ENCODE results near the gene USP7. TPM values are rescaled to one million over a fixed set of nuclear protein-coding genes. Genes with fewer than 3 reads are reported as not detected.

Gene USP7
- total RNA-seq, 4 donors from 2014 or later = 67.9 to 84.7 (median 73.3) TPM

GRCh38 chr16:8962393-8963009, 1.2 kb downstream of the USP7 start:
- Histone ChIP-seq H3K4me3 (peak overlapping the region; percentile 68 to 91 (median 85)), H3K27me3 (no peaks in the 10 kb centered on the region), H3K27ac (replicated peaks in 1 of 4) (peak overlapping the region; percentile 79 to 84 (median 82)), H3K9me3 (no peaks in the 10 kb centered on the region), H3K4me1 (peaks cover 53 to 60% (median 57%) of the 10 kb centered on the region in 4 donors), H3K36me3 (no peaks in the 10 kb centered on the region)
- intact Hi-C loops (cut with DNase I) = loop anchor here (5.0 to 10.0 kb wide), 4 partner anchors 70 to 168 kb away; partner anchors contain the start of genes HAPSTR1, PMM2 and TMEM186
- no peak for TF ChIP-seq CTCF (IDR thresholded peaks at IDR 0.05)
- no peak for TF ChIP-seq POLR2A (IDR thresholded peaks at IDR 0.05; ENCODE audit: low read depth)
- TF ChIP-seq POLR2AphosphoS5 (IDR thresholded peaks at IDR 0.05) = peak in 1 of 2 donors; percentile 14
- 0% methylated on average over 8 of the region's 50 CpGs for WGBS
- no peak for DNase-seq (ENCODE audit: extremely low spot score)

- Histone ChIP-seq H3K27ac (replicated peaks in 1 of 4) (peak overlapping the region; percentile 79 to 84 (median 82)), H3K4me3 (peak overlapping the region; percentile 68 to 91 (median 85)), H3K36me3 (no peaks in the 10 kb centered on the region), H3K27me3 (no peaks in the 10 kb centered on the region), H3K9me3 (no peaks in the 10 kb centered on the region), H3K4me1 (peaks cover 59 to 66% (median 63%) of the 10 kb centered on the region in 4 donors)
- intact Hi-C loops (cut with DNase I) = loop anchor here (5.0 to 10.0 kb wide), 4 partner anchors 70 to 167 kb away; partner anchors contain the start of genes HAPSTR1, PMM2 and TMEM186
- 36% methylated on average over 15 of the region's 15 CpGs for WGBS
- TF ChIP-seq POLR2AphosphoS5 (IDR thresholded peaks at IDR 0.05) = no peak
- no peak for TF ChIP-seq EP300 (IDR thresholded peaks at IDR 0.05)
- no peak for TF ChIP-seq CTCF (IDR thresholded peaks at IDR 0.05)
- no peak for TF ChIP-seq POLR2A (IDR thresholded peaks at IDR 0.05; ENCODE audit: low read depth)
- no peak for DNase-seq (ENCODE audit: extremely low spot score)
Observed at GRCh38 chr16:8961811-8962390, 1.8 kb downstream of the USP7 start.

DNA sequence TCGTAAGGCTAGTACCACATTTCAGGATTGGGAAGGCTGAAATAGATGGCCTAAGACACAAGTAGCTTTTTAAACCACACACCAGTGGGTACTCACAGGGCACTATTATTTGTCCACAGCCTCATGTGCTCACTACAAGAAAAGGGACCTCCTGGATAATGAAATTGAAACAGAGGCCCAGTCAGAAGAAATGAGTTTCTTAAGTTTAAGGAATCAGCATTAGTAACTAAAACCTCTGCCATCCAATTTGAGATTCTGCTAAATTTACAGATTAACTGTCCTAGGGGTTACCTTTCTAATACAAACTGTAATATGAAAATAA, 3.0 kb downstream of the USP7 start:
- Histone ChIP-seq H3K36me3 (no peaks in the 10 kb centered on the region), H3K9me3 (no peaks in the 10 kb centered on the region), H3K27ac (replicated peaks in 1 of 4) (peak overlapping the region; percentile 5 to 69 (median 53)), H3K4me1 (peaks cover 71 to 78% (median 74%) of the 10 kb centered on the region in 4 donors), H3K4me3 (peak overlapping the region; percentile 2 to 25 (median 18)), H3K27me3 (no peaks in the 10 kb centered on the region)
- TF ChIP-seq POLR2A (IDR thresholded peaks at IDR 0.05; ENCODE audit: low read depth) (no peak), POLR2AphosphoS5 (IDR thresholded peaks at IDR 0.05) (no peak), EP300 (IDR thresholded peaks at IDR 0.05) (no peak), CTCF (IDR thresholded peaks at IDR 0.05) (no peak)
- 11% methylated on average over 1 of the region's 1 CpG for WGBS
- intact Hi-C loops (cut with DNase I) = loop anchor here (5.0 to 10.0 kb wide), 4 partner anchors 68 to 166 kb away; partner anchors contain the start of genes HAPSTR1, PMM2 and TMEM186
- DNase-seq (ENCODE audit: extremely low spot score) = no peak

GRCh38 chr16:8959921-8960787, 3.6 kb downstream of the USP7 start:
- no peaks in the 10 kb centered on the region for H3K27me3 ChIP-seq
- intact Hi-C loops (cut with DNase I) = loop anchor here (5.0 to 10.0 kb wide), 4 partner anchors 68 to 165 kb away; partner anchors contain the start of genes HAPSTR1, PMM2 and TMEM186
- H3K36me3 ChIP-seq = no peaks in the 10 kb centered on the region
- peak overlapping the region; percentile 14 to 69 (median 53) for H3K27ac ChIP-seq (replicated peaks in 1 of 4)
- TF ChIP-seq CTCF (IDR thresholded peaks at IDR 0.05) (no peak), POLR2AphosphoS5 (IDR thresholded peaks at IDR 0.05) (no peak), POLR2A (IDR thresholded peaks at IDR 0.05; ENCODE audit: low read depth) (no peak), EP300 (IDR thresholded peaks at IDR 0.05) (no peak)
- no peaks in the 10 kb centered on the region for H3K9me3 ChIP-seq
- no peak for DNase-seq (ENCODE audit: extremely low spot score)
- WGBS = 14% methylated on average over 12 of the region's 12 CpGs
- peak overlapping the region; percentile 2 to 25 (median 18) for H3K4me3 ChIP-seq
- peaks cover 77 to 84% (median 80%) of the 10 kb centered on the region in 4 donors for H3K4me1 ChIP-seq

Measured in esophagus muscularis mucosa (tissue), 4 donors.